NCI-H2171 (cell line): ENCODE measurements around the gene SLC36A2.
"Not testable (repeated sequence)": the region's sequence is repeated elsewhere in the genome, so short reads cannot be mapped to it uniquely, and the experiment has no call there.

Experiments used
- DNase-seq: peaks from one replicate; lab custom pipeline; 2025; lab: John Stamatoyannopoulos, UW

SLC36A2 gene

DNA sequence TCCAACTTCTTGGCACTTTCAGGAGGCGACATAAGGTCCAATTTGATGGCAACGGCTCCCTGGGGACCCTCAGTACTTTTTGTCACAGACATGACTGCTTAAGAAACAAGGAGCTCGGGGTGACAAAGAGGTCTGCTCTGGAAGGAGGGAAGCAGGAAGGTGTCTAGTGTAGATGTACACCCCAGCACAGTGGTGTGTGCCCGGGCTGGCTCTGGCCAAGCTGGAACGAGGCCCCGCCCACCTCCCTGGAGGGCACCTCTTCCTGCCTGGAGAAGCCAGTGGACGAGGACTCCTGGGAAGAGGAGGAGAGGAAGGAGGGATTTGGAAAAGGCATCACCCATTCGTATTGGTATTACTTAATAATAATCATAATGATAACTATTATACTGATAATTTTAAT is at the start of gene SLC36A2:
Gene SLC36A2, minus strand, starts transcription at position 191 of the 400 bp plus-strand sequence. Its CDS starts 99 bp downstream, at position 92.
- no peak for DNase-seq

DNA sequence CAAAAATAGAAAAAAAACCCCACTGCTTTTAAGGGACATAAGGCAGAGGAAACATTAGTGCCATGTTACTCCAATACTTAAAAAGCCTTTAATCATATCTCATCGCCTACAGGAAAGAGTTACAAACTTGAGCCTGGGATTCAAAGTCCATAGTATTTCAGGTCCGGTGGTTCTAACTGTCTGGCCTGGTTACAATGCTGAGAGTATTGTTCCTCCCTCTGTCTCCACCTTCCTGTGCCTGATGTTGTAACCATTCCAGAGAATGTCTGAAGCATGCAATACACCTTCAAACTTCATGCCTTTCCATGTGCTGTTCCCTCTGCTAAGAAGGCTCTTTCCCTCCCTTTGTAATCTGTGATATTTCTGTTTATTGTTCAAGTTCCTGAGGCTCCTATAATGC is 41.6 kb upstream of the SLC36A2 start:
- DNase-seq: no peak

DNA sequence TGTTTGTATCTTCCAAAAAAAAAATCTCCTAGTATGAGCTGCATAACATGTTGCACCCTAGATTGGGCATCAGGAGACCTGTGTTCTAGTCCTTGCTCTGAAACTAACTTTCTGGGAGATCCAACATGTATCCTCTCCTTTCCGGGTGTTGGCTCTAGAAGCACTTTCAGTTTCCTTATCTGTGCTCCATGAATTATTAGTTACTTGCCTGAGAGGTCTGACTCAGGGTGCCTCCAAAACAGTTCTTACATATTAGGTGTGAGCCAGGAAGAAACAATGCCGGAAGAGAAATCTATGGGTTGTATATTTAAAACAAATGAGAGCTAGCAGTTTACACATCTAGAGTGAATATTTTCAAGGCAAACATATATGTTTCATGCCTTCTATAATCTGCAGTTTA is 36.7 kb upstream of the SLC36A2 start:
- no peak for DNase-seq

DNA sequence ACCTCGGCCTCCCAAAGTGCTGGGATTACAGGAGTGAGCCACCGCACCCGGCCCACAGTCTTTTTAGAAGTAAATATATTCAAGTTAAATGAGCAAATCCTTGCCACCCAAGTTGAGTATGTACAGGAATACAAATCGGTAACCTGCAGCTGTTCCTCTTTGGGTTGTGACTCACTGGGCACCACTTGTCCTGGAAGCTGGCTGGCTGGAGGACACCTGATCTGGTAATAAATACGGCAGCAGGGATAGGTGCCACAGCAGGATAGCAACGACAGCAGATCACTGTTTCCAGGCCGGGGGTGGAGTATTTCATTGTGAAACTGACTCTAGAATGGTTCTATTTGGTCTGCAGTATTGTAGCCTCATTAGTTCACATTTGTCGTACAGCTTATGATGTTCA is 35.7 kb upstream of the SLC36A2 start:
- no peak for DNase-seq

DNA sequence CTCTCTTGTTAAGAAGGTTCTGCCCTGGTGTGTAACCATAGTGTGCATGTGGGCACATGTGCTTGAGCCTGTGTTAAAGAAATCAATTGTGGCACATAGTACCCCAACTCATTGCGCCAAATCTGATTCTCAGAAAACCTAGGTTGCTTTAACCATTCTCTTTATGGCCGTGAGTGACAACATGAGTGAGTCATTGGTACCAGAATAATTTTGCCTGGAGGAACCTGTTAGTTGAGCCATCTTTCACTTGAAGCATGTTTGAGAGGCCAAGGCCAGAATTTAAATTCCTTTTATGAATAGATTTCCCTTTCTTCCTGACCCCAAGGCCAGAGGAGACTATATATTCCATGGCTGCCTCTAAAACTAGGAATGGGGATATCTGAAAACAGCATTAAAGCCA is 35.2 kb upstream of the SLC36A2 start:
- no peak for DNase-seq

DNA sequence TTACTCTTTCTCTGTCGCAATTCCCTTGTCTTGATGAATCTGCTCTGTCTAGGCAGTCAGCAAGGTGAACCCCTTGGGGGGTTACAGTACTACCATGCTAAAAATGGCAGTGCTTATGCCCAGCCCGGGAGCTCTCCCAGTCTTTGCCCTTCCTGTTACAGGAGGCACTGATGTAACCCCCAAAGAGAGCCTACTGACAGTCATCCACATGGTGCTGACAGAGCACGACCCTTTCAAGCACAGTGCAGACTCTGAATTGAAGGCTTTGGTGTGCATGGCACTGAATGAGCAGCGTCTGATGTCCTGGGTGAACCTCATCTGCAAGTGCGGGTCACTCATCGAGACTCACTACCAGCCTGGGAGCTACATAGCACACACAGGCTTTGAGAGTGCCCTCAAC is 34.5 kb upstream of the SLC36A2 start:
- no peak for DNase-seq

DNA sequence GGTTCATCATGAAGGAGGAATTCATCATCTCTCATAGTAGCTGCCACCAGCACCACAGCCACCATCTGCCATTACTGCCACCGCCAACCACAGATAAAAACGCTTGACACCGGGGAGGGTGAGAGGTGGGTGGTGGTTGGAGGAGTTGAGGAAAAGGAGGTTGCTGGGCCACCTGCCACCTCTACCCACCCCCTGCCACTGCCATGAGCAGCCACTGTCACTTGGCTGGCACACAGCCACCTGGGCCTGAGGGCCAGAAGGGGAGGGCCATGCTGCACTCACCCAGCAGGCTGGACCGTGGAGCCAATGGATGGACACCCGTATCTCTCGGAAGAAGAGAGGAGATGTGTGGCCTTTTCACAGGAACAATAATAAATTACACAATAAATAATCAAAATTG is 31.3 kb upstream of the SLC36A2 start:
- DNase-seq: no peak

DNA sequence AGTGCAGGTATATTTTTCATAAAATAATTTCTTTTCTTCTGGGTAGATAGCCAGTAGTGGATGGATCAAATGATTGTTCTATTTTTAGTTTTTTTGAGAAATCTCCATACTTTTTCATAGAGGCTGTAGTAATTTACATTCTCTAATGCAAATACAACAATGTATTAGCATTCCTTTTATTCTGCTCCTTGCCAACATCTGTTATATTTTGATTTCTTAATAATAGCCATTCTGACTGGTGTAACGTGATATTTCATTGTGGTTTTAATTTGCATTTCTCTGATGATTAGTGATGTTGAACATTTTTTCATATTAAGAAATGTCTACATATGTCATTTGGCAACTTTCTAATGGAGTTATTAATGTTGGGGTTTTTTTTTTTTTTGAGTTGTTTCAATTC is 27.2 kb upstream of the SLC36A2 start:
- no peak for DNase-seq

DNA sequence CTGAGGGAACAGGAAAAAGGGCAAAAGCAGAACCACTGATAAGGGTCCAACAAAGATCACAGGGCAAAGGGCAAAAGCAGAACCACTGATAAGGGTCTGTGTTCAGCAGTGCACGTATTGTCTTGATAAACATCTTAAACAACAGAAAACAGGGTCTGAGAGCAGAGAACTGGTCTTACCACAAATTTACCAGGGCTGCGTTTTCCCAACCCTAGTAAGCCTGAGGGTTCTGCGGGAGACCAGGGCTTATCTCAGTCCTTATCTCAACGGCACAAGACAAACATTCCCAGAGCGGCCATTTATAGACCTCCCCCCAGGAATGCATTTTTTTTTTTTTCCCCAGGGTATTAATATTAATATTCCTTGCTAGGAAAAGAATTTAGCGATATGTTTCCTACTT is 19.7 kb upstream of the SLC36A2 start:
- DNase-seq: not testable (repeated sequence)

DNA sequence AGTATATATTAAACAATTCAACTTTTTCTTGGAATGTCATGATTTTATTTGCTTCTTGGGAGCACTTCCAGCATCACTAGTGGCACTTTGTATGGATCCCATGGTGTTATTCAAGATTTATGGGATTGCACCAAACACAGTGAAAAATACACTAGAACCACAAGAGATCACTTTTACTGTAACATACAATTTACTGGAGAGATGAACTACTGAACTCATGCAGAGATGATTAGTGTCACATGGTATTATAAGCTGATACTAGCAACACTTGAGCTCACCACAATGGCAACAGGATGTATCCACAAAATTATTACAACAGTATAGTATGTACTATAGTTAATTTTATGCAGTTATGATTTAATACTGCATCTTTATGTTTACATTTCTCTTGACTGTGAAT is 16.3 kb upstream of the SLC36A2 start:
- no peak for DNase-seq

DNA sequence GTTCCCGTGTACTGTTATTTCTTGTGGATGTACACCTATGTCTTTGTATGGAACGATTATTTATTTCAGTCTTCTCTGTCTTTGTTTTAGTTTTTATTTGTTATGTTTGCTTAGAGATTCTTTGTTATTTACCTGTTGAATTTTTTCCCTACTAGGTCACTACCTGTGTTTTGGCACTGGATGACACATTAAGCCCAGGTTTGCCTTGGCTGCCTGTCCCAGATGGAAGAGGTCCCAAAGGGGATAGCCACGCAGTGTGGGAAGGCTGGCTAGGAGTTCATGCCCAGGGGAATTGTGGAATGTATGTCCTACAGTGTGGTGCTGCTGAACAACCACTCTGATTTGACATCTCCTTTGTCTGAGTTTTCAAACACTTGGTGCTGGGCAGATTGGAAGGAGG is 15.6 kb upstream of the SLC36A2 start:
- DNase-seq: no peak

DNA sequence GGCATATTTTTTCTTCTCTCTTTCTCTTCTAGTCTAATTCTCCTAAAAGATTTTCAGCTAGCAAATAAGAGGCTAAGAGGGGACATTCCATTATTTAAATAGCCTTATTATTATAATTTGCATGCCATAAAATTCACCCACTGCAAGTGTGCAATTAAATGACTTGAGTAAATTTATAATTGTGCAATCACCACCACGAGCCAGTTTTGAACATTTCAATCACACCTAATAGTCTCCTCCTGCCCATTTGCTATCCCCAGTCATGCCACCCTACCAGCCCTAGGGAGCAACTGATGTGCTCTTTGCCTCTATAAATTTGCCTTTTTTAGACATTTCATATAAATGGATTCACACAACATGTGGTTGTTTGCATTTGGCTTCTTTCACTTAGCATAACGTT is 12.0 kb upstream of the SLC36A2 start:
- no peak for DNase-seq

DNA sequence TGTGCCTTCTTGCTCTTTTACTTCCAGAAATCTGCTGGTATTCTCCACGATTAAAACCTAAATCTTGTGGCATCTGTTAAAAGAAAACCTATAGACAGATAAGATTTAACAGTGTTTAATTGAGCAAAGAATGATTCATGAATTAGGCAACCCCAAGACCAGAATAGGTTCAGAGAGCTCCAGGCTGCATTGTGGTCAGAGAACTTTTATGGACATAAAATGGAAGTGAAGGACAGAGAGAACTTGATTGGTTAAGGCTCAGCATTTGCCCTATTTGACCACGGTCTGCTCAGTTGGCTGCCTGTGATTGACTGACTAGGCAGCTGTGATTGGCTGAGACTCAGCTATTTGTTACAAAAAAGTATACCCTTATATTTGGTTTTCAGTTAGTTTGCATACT is 10.4 kb upstream of the SLC36A2 start:
- DNase-seq: no peak

DNA sequence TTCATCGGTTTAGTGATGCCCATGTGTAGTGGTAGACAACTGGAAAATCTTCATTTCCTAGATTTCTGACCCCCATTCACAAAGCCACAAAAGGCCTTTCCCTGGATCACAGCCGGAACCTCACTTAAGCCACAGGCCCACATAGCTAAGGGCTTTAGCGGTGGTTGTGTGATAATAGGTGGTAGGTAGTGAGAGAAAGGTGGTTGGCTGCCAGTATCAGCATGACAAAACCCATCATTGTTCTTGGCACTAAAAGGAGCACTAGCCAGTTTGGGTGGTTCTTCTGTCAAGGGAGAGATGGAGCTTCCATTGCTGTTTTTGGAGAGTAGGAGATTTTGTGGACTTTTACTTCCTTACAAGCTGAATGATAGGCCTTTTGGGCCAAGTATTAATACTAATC is 9.7 kb upstream of the SLC36A2 start:
- no peak for DNase-seq

DNA sequence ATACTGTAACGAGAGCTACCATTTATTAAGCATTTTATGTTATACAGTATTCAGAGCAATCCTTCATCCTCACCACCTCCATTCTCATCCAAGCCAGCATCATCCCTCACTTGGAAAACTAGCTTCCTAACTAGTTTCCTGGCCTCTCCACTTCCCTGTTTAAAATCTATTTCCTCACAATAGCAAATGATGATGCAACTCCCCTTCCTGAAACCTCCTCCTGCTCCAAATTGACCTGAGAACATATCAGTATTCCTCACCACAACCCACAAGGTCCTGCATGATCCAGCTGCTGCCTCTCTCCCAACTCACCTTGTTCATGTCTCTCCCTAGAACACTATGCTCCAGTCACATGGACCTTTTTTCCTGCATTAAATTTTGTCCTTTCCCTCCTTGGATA is 4.3 kb upstream of the SLC36A2 start:
- no peak for DNase-seq

DNA sequence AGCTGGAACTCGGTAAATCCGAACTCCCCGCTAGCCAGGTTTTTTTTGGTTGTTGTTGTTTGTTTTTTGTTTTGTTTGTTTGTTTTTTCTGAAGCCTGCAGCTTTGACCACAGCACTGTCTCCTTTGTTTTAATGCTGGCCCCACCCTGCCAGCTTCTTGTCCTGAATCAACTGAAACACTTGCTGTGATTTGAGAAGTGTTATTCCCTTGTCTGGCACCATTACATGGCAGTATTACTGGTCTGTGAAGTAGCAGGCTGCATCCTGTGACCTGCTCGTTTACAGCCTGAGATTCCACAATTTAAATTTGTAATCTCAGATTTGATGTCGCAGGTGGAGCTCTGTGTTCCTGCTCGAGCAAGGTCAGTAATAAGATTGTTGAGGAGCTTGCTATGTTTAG is 1.4 kb upstream of the SLC36A2 start:
- DNase-seq: no peak

DNA sequence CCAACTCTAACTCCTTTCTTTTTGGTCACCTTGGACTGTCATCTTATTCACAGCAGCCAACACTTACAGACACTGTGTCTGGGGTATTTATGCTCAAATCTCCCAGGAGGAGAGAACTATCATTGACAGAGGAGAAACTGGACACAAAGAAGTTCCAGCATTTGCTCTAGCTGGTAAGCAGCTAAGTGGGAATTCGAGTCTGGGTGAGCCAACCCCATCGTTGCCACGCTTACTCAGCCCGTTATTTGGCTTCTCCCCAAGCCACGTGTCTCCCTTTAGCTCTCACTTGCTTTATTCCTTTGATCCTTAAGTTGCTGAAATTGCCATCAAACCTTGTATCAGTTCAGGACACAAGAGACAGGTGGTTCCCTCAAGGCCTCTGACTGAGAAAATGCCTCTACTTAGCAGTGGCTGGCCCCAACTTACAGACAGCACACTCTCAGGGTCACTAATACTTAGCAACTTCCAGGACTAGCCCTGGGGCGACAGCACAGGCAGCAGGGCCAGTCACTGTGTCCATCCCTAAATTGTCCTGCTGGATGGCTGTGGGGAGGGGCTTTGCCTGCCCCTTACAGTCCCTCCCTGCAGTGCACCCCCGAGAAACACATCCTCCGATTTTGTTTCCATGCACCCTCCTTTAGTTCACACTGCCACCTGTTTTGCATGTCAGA is 1.4 kb downstream of the SLC36A2 start:
- DNase-seq: no peak

DNA sequence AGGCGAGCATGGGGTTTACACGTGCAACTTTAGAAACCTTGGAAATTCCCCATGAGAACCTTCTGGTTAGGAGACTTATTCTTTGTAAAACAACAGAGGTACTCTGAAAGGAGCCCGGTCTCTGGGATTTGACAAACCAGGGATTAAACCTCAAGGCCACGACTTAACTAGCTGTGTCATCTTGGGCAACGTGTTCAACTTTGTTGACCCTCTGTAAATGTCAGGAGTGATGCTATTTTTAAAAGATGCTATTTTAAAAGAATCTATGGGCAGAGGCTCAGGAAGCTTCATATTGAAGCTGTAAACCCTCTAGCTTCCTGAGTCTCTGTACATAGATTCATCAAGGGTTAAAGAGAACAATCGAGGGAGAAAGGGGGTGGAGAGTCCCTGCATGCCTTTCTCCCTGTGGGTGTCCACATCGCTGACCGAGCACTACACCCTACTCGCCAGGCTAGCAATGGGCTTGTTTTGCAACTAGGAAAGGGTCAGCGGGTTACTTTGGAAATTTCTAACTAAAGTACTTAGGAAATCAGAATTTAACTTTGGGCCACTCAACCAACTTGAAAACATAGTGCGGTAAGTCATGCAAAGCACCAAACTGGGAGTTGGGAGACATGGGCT is 2.1 kb downstream of the SLC36A2 start:
- DNase-seq: no peak

DNA sequence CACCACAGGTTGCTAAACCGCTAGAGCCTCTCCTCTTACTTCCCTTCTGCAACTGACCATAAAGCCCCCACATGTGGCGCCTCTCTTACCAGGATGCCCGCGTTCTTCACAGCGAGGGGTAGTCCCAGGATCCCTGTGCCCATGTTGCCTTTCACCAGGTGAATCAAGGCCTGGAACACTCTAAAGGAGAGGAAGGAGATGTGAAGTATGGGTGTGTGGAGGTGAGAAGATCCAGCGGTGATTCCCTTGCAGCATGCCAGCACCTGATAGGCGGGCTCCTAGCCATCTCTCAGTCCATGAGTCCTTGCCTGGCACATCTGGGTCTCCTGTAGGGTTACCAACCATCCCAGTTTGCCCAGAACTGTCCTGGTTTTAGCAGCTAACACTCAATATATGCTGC is 3.3 kb downstream of the SLC36A2 start:
- no peak for DNase-seq

DNA sequence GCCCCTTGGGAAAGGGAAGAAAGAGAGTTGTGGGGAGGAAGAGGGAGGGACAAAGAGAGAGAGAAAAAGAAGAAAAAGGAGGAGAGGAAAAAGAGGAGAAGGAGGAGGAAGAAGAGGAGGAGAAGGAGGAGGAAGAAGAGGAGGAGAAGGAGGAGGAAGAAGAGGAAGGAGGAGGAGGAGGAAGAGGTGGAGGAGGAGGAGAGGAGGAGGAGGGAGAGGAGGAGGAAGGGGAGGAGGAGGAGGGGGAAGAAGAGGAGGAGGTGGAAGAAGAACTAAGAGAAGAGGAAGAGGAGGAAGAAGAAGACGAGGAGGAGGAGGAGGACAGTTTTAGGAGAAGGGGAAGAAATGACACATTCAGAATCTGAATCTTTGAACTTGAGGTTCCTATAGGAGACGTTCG is 7.4 kb downstream of the SLC36A2 start:
- no peak for DNase-seq

DNA sequence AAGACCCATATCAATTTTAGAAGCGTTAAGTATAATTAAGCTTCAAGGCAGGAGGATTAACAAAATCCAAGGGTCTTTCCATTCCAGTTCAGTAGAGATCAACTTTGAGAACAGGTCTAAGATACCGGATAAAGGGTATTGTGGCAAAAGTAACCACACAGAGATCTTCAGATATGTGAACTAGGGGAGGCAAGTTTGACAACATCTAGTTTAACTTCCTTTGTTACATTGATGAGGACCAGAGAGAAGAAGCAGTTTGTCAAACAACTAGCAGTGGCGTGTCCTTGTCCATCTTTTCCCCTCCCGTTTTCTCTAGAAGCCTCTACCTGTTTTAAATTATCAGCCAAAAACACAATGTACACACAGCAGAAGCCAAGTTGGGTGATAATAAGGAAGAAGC is 8.6 kb downstream of the SLC36A2 start:
- DNase-seq: no peak

DNA sequence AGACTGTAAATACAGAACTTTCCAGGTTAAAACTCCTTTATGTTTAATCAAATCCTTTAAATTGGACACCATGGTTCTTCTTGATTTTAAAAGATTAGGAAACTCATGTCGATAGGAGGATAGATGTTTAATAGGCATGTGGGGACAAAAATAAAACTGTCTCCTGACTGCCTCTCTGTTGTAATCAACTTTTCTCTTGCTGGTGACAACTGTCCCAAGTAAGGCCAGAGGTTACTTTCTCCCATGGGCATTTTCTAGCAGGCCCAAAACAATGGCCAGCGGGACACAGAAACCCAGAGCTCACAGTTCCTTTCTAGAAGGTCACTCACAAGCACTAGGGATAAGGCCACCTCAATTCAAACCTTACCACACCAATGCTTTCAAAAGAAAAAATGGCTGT is 14.5 kb downstream of the SLC36A2 start:
- DNase-seq: no peak

DNA sequence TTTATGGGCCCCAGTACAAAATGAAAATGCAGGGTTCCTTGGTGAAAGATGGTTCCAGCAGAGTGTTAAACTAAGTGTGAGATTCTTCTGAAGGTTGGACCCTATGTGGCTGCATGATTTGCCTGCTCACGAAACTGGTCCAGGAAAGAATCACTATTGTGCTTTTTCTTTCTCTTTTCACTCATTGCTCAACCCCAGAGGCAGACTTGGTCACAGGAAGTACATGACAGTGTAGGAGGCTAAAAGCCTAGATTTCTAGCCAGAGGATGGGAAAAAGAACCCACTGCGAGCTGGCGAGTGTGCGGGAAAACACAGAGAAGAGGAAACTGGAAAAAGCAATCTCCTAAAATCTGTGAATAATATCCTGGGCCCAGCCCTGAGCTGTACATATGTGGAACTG is 18.6 kb downstream of the SLC36A2 start:
- no peak for DNase-seq

DNA sequence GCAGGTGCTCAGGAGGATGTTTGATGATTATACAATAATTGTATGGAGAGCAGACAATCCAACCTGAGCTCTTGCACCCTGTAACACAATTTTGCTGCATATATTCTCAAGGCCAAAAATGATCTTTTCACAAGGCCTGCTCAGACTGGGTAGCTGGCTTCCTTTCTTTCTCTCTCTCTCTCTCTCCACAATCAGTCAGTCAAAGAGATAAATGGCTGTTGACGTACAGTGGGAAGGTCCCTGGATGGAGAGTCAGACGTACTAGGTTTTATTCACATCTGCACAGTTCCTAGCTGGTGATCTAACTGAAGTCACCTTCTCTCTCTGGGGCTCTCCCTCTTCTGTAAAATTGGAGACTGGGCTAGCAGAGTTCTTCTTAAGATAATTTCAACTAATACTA is 19.8 kb downstream of the SLC36A2 start:
- DNase-seq: no peak
